Nucleus accumbens (tissue), 56 donors: ENCODE results near the gene KRTAP10-8.
"Not testable (repeated sequence)": the region's sequence is repeated elsewhere in the genome, so short reads cannot be mapped to it uniquely, and the experiment has no call there.

Source experiments
- DNase-seq, 56 donors: peaks; one replicate each; lab custom pipeline; 2025; lab: John Stamatoyannopoulos, UW

Gene KRTAP10-8

DNA sequence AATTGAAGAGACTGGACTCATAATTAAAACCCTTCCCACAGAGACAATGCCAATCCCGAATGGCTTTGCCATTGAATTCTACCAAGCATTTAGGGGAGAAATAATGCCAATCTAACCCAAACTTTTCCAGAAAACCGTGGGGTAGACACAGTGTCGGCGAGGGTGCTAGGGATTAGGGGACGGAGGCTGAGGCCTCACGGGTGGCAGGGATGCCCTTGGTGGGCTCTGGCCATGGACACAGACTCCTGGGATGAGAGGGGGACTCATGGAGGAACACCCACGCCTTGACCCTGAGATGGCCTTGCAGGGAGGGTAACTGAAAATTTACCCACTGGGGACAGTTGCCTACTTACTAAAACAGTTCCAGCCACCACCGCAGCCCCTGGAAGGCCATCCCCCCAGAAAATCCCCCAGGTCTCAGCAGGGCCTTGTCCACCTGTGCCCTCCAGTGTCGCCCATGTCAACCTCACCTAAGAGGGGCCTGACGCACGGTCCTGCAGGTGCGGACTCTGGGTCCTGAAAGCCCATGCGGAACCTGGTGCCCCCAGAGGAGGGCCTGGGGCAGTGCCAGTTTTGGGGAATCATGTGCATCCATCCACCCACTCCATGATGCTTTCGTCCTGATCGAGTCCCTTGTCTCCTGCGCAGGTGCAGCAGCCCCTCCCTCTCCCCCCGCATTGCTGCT lies 33.4 kb upstream of the KRTAP10-8 start:
- DNase-seq: no peak

DNA sequence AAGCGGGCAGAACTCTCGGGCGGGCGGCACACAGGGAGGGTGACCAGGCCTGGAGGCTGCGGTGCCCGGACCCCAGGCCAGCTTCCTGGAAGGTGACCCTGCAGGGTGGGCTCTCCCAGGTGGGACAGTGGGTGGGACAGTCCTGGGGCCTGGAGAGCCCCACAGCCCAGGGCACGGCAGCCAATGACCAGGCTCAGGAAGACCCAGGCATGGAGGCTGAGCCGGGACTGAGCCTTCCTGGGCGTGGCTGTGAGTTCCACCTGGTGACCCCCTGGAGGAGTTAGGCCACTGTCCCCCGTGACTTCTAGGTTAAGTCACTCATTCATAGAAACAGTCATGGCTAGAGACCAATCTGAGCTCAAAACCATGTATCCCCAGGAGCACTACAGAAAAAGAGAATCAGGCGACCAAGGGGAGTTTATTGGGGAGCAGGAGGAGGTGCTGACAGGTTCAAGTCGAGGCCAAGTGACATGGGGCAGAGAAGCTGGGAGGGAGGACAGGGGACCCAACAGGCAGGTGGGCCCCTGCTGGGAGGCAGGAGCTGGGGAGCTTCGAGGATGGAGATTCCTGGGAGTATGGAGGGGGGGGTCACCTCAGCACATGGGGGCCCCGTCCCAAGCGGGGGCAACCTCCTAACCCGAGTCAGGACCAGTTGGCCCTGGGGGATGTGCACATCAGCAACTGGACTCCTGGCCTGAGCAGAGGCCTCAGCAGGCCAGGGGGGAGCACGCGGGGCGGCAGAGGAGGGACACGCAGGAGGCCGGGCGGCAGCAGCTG lies 32.6 kb upstream of the KRTAP10-8 start:
- DNase-seq: no peak

DNA sequence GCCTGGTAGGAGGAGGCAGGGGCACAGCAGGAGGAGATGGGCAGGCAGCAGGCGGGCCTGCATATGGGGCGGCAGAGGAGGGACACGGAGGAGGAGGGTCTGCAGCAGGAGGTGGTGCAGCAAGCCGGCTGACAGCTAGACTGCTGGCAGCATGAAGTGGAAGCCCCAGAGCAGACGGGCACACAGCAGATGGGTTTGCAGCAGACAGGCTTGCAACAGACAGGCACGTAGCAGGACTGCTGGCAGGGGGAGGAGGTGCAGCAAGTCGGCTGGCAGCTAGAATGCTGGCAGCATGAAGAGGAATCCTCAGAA lies 32.1 kb upstream of the KRTAP10-8 start:
- no peak for DNase-seq

DNA sequence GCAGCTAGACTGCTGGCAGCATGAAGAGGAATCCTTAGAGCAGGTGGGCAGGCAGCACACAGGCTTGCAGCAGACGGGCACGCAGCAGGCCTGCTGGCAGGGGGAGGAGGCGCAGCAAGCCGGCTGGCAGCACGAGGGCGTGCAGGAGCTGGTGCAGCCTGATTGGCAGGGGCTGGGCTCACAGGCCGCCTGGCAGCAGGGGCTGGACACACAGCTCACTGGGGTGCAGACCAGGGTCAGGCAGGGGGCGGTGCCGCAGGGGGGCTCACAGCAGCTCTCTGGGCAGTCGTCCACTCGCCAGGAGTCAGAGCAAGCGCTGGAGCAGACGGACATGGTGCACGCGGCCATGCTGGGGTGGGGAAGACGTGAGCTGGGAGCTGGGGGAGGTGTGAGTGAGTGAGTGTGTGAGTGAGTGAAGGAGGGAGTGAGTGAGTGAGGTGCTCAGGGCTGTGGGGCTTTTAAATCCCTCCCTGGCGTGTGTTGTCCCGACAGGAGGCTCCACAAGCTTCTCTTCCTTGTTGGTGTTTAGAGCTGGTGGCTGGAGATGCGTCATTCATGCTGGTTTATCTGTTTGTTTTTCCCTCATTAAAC lies 31.6 kb upstream of the KRTAP10-8 start, which contains the start of gene KRTAP10-5:
Gene KRTAP10-5 (minus strand): TSS at position 374 of the 591 bp plus-strand sequence. CDS start 26 bp downstream, at position 348.
- DNase-seq: not testable (repeated sequence)

DNA sequence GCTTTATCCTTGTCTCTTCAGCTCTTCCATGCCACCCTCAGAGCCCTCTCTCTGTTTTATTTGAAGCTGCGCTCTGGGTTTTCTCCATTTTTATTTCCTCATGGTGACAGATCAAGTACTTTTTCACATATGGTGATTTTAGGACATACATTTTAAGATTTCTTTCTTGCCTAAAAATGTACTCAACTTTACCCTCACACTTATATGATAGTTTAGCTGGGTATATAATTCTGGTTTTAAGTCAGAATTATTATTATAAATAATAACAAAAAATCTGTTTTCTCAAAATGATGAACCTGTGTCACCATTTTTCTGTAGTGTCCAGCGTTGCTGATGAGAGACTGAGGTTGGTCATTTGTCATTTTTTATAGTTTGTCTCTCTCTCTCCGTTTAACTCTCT lies 30.7 kb upstream of the KRTAP10-8 start:
- no peak for DNase-seq

DNA sequence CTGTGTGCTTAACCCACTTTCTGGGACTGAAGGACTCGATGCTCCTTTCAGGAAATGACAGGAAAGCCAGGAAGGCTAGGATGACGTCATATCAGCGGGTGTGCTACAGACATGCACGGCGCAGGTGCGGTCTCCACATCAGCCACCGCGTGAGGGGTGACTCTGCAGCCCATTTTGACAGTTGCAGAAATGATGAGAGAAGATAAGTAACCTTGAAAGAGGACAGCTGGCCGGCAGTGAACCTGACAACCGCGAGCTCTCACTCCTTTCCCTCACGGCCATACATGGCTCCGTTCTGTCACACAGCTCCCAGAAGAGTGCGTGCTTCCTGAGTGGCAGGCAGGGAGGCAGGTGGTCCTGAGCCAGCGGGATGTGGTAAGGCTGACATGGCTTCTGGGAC lies 29.8 kb upstream of the KRTAP10-8 start:
- DNase-seq: no peak

DNA sequence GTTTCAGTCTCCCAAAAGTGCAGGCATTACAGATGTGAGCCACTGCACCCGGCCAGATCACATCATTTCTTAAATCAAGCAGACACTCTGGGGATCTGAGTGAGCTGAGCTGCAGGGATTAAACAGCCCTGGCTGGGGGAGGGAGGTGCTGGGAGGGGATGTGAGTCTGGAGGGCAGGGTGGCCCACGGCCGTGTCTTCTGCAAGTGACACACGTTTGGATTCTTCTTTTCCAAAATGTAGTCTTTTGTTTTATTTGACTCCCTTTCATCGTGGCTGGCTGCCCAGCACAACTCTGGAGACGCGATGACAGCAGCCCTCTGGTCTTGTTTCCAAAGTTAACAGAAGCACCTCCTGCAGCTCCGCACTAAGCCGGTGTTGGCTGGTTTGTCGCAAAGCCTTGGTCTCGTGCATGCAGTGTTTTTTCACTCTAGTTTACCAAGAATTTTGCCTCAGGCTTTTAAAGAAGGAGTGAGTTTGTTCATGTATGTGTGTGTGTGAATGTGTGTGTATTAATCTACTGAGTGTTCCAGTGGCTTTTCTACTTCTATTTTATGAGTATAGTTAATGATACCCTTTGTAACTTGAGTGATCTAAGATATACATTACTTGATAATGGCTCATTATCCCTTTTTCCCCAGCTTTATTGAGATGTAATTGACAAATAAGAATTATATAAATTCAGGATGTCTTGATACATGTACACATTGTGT lies 28.6 kb upstream of the KRTAP10-8 start:
- DNase-seq: no peak

DNA sequence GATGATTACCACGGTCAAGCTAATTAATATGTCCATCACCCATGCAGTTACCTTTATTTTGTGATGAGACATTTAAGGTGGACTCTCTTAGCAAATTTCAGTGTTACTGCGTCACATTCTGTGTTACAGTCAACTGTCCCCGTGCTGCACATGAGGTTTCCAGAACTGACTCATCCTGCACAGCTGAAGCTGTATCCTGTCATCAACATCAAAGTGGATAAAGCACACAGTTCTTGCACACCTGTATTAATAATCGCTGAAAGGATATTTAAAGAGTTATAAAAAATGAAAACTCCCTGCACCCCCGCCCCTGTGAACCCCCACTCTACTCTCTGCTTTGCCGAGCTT lies 28.1 kb upstream of the KRTAP10-8 start:
- peak in 7 of 56 donors; percentile 7 to 50 (median 15) for DNase-seq

DNA sequence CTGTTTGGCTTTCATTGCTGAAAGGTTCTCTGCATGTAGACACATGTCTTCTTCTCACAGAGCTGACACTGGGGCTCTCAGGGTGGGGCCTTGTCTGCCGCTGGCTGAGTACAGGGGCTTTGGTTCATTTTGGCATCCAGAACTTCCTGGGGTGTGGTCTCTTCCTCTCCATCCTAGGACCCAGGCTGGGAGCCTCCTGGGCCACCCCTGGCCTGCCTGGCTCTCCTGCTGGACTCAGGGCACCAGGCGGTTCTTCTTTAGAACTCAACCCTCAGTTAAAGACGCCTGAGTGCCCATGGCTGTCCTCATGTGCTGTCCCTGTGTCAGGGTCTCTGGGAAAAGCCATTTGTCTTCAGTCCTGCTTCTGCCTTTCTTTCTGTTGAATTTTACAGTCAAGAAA lies 26.0 kb upstream of the KRTAP10-8 start:
- DNase-seq: no peak

DNA sequence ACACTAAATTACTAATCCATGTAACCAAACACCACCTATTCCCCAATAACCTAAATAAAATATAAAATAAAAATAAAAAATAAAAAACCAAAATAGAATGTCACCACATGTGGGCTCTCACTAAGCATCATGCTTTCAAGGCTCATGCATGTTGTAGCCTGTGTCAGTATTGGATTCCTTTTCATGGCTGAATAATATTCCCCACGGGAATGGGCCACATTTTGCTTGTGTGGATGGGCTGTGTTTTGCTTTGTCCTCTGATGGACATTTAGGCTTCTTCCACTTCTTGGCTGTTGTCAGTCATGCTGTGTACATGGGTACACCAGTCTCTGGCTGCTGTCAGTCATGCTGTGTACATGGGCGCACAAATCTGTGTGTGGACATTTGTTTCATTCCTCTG lies 22.8 kb upstream of the KRTAP10-8 start:
- no peak for DNase-seq

DNA sequence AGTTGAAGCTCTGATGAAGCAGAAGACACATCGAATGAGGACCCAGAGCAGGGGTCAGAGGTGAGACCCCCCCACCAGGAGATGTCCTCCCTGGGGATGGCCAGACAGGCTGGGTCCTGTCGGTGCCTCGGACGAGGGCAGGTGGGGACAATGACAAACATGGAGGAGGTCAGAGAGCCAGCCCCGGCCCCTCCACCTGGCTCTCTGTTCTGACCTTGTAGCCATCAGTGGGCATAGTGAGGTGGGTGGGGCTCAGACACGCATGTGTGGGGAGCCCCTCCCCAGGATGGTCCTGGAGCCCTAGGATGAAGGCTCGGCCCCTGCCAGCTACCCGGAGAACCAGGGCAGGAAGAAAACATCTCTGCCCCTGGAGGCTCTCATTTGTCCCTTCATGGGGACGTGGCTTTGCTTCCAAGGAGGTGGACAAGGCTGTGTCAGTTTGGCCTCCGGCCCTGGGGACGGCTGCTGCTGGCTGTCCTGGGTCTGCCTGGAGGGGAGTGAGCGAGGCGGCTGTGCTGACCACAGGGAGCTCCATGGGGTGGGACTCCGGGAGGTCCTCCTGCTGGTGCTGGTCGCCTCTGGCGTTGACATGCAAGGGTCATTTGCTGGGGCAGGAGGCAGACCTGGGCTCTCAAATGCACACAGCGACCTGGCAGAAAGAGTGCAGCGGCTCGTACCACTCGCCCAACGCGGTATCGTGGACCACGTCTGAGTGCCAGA lies 22.1 kb upstream of the KRTAP10-8 start:
- no peak for DNase-seq

DNA sequence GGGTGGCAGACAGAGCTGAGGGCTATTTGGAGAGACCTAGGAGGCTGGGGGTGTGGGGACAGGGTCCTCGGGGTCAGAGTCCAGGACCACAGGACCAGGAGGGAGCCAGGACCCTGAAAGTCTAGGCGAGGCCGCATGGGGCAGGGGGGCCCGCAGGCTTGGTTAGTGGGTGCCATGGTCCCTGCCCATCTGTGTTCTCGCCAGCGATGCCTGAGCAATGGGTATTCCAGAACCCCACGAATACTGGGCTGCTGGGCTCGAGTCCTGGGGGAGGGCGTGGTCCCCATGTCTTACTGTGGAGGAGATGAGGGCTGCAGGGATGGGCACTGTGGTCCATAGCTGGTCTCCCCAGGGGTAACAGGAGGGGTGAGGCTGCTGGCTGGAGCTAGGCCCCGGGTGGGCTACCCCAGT lies 21.6 kb upstream of the KRTAP10-8 start:
- DNase-seq: no peak

DNA sequence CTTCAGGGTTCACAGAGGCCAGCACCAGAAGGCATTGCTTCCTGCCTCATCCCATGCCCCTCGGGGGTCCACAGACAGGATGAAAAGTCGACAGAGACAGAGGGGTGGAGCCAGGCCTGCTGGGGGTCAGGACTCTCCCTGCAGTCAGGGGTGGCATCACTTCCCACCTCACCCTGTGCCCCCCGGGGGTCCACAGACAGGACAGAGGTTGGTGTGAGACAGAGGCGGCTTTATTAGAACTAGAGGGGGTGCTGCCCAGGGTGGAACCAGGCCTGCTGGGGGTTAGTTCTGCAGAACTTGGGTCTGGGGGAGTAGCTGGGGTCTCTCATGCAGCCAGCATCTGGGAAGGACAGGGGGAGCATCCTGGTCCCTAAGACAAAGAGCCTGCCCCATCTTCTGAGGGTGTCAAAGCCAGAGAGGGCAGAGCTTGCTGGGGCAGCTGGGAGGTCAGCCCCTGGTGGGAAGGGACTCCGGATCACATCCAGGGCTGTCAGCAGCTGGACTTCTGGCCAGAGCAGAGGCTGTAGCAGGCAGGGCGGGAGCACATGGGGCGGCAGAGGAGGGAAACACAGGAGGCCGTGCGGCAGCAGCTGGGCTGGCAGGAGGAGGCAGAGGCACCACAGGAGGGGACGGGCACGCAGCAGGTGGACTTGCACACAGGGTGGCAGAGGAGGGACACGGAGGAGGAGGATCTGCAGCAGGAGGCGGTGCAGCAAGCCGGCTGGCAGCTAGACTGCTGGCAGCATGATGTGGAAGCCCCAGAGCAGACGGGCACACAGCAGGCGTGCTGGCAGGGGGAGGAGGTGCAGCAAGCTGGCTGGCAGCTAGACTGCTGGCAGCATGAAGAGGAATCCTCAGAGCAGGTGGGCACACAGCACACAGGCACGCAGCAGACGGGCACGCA lies 20.7 kb upstream of the KRTAP10-8 start:
- not testable (repeated sequence) for DNase-seq

DNA sequence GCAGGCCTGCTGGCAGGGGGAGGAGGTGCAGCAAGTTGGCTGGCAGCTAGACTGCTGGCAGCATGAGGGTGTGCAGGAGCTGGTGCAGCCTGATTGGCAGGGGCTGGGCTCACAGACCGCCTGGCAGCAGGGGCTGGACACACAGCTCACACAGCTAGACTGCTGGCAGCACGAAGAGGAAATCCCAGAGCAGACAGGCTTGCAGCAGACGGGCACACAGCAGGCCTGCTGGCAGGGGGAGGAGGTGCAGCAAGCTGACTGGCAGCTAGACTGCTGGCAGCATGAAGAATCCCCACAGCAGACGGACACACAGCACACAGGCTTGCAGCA lies 20.1 kb upstream of the KRTAP10-8 start:
- not testable (repeated sequence) for DNase-seq

DNA sequence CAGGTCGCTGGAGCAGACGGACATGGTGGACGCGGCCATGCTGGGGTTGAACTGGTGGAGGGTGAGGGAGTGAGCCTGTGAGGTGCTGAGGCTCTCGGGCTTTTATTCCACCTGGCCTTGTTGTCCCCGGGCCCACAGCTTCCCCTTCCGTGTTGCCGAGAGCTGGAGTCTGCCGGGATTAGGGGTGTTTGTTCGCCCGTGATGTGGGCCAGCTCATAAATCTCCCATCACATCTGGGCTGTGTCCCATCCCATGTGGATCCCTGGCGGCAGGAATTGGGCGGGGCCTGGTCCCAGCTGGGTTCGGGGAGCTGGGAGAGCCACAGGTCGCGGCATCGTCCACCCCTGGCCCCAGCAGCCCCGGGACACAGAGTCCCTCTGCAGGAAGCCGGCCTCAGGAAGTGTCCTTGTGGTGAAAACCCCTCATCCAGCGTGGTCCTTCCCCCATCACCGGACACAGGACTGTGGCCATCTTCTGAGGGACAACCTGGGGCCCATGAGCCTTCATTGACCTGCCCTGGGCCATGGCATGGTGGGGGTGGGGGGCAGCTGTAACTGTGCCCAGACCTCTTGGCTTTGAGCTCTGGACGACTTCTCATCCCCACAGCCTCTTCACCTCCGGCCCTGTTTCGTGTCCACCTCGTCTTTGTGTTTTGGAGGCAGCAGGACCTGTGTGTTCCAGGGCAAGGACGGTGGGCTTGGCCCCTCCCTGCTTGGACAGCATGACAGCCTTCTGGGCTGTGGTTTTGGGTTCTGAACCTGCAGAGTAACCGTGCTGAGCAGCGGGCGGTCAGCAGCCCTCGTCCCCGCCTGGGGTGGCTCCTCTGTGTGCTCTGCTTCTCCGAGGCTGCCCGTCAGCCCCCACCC lies 19.2 kb upstream of the KRTAP10-8 start, which contains the start of gene KRTAP10-6:
Gene KRTAP10-6 (minus strand): TSS at position 60 of the 866 bp plus-strand sequence. CDS start 21 bp downstream, at position 39.
- DNase-seq: no peak

DNA sequence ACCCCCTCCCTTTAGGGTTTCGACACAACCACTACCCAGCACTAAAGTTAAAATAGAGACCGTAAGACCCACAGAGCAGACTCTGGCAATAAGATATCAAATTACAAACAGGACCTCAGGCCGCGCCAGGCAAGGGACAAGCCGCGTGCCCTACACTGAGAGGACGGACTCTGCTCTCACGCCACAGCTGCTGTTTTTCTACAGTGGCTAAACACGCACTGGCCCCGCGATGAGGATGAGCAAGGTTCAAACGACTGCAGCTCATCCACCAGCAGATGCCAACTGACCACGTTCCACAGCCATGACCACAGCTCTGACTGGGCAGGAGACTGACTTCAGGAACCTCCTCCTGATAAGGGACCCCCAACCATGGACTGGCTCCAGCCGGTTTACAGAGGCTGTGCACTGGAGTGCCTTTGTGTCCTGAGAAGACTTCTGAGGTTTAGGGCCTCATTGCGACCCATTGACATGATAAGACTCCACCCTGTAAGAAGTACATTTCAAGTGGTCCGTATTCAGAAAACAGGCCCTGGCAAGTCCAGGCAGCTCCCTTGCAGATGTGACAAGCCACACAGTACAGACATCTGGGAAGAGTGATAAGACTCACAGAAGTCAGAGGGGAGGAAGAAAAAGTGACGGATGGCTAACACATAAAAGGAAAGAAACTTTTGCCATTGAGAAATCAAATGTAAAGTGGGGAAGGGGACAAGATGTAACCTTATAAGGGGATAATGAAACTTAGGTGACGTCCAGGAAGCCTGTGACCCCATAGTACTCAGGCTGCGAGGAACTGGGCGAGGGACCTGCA lies 18.1 kb upstream of the KRTAP10-8 start:
- no peak for DNase-seq

DNA sequence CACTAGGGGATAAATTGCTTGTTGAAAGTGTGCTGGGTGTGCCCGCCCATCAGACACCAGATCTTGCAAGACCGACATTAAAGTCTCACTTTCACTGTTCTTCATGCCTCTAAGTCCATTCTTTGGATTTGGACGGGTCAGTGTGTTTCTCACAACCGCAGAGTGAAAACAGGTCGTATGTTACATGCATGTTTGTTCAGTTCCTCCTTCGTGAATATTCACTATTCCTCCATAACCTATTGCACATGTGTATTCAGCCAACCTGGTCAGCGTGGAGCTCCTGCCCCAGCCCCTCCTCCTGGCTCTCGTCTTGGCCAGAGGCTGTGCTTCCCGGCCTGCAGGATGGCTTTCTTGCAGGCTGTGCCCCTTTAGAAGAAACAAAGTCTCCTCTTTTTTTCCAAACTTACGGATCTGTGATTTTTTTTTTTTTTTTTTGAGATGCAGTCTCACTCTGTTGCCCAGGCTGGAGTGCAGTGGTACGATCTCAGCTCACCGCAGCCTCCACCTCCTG lies 17.4 kb upstream of the KRTAP10-8 start:
- DNase-seq: no peak
